ENCODE measurements around the gene BTBD3. TPM values are rescaled to one million over a fixed set of nuclear protein-coding genes. Genes with fewer than 3 reads are reported as not detected.

Gene BTBD3
- total RNA-seq, 1 experiment from 2014 or later, result 38.5 TPM

DNA sequence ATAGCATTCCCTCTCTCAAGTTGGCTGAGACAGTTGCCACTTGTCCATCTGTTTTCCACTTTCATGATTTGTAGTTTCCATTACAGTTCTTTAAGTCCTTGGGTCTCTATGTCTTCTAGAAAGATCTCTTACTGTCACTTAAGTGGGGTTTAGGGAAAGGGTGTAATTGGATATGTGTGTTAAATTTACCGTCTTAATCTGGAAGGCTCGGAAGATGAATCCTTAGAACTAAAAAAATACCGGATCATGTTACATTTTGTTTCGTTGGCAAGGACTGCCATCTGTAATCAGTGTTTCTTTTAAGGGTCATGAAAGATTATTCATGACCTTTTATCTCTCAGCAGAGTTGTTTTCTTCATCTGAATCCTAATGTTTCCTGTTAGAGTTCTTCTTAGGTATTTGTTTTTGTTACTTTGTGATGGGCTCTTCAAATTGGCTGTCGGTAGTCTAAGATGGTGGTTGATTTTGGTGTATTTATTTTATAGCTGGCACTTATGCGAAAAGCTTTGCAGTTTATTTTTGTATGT lies 21.8 kb upstream of the BTBD3 start:
- no peaks in the 10 kb centered on the region for H3K9me3 Mint-ChIP-seq
- TF ChIP-seq ARID4B (CRISPR knock-in tag; IDR thresholded peaks at IDR 0.05; ENCODE audit: borderline replicate concordance), result no peak
- no peak for TF ChIP-seq FOXP4 (CRISPR knock-in tag; IDR thresholded peaks at IDR 0.05)
- DNase-seq (ENCODE audit: low spot score), result no peak
- no peak overlapping the region for H3K4me3 Mint-ChIP-seq
- H3K27me3 Mint-ChIP-seq (ENCODE audit: low read depth), result no peaks in the 10 kb centered on the region
- no peaks in the 10 kb centered on the region for H3K36me3 Mint-ChIP-seq
- peak overlapping the region; percentile 3; the same call in 1 of the 2 replicates for H3K27ac Mint-ChIP-seq
- ChIA-PET POLR2A (no interaction called here), CTCF (no interaction called here)
- H3K4me1 Mint-ChIP-seq, result peaks cover 54% of the 10 kb centered on the region
- ATAC-seq, result no peak

- ATAC-seq (peak; percentile 62), DNase-seq (ENCODE audit: low spot score) (no peak)
- no peaks in the 10 kb centered on the region for H3K9me3 Mint-ChIP-seq
- no peak overlapping the region; the same call in 1 of the 2 replicates for H3K27ac Mint-ChIP-seq
- POLR2A ChIA-PET, result no interaction called here
- no peak for TF ChIP-seq NR2C2 (CRISPR knock-in tag; IDR thresholded peaks at IDR 0.05)
- no peak for TF ChIP-seq GTF2I (CRISPR knock-in tag; conservative IDR thresholded peaks at IDR 0.05)
- no peak for TF ChIP-seq TEAD4 (CRISPR knock-in tag; IDR thresholded peaks at IDR 0.05)
- no peak for TF ChIP-seq ETV6 (CRISPR knock-in tag; IDR thresholded peaks at IDR 0.05)
- TF ChIP-seq ZNF121 (CRISPR knock-in tag; IDR thresholded peaks at IDR 0.05), result no peak
- no peak for TF ChIP-seq NFATC4 (CRISPR knock-in tag; IDR thresholded peaks at IDR 0.05)
- TF ChIP-seq ZNF232 (CRISPR knock-in tag; IDR thresholded peaks at IDR 0.05), result no peak
- no peak for TF ChIP-seq HMGA2 (CRISPR knock-in tag; IDR thresholded peaks at IDR 0.05)
- TF ChIP-seq FOXJ3 (CRISPR knock-in tag; IDR thresholded peaks at IDR 0.05; ENCODE audit: borderline replicate concordance), result no peak
- H3K27me3 Mint-ChIP-seq (ENCODE audit: low read depth), result no peaks in the 10 kb centered on the region
- H3K4me3 Mint-ChIP-seq, result no peak overlapping the region
- CTCF ChIA-PET, result interaction anchor here (0.6 to 2.4 kb wide), 3 partner anchors 12 to 86 kb away, joined by 3 to 9 read pairs (median 4); no protein-coding TSS in a partner anchor
- H3K36me3 Mint-ChIP-seq, result peaks cover 6% of the 10 kb centered on the region
- H3K4me1 Mint-ChIP-seq, result peaks cover 45% of the 10 kb centered on the region
Observed at GRCh38 chr20:11901127-11901526, 16.6 kb upstream of the BTBD3 start.

DNA sequence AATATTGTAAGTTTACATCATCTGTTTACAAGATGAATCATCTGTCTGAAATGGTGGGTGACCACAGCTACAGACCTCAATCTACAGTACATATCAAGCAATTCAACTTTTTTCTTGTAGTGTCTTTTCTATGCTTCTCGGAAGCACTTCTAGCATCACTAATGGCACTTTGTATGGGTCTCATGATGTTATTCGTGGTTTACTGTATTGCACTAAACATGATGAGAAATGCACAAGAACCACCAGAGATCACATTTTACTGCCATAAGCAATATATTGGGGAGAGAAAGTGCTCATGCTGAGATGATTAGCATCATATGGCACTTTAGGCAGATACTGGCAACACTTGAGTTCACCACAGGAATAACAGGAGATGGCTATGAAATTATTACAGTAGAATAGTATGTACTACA lies 15.4 kb upstream of the BTBD3 start:
- DNase-seq (ENCODE audit: low spot score) (no peak), ATAC-seq (no peak)
- ChIA-PET POLR2A (no interaction called here), CTCF (interaction anchor here (2.4 kb wide), 1 partner anchor 11 kb away, joined by 9 read pairs; no protein-coding TSS in a partner anchor)
- Mint-ChIP-seq H3K27me3 (ENCODE audit: low read depth) (no peaks in the 10 kb centered on the region), H3K36me3 (peaks cover 6% of the 10 kb centered on the region), H3K27ac (no peak overlapping the region), H3K9me3 (no peaks in the 10 kb centered on the region; the same call in 1 of the 2 replicates), H3K4me3 (no peak overlapping the region), H3K4me1 (peaks cover 38% of the 10 kb centered on the region)
- TF ChIP-seq ZNF121 (CRISPR knock-in tag; IDR thresholded peaks at IDR 0.05), result no peak
- no peak for TF ChIP-seq ZNF512 (CRISPR knock-in tag; IDR thresholded peaks at IDR 0.05; ENCODE audit: borderline replicate concordance)
- no peak for TF ChIP-seq NFYB (CRISPR knock-in tag; conservative IDR thresholded peaks at IDR 0.05; ENCODE audit: low read depth)
- no peak for TF ChIP-seq ZSCAN18 (CRISPR knock-in tag; IDR thresholded peaks at IDR 0.05)
- TF ChIP-seq TEAD1 (CRISPR knock-in tag; IDR thresholded peaks at IDR 0.05), result no peak
- TF ChIP-seq, protein P1, sequence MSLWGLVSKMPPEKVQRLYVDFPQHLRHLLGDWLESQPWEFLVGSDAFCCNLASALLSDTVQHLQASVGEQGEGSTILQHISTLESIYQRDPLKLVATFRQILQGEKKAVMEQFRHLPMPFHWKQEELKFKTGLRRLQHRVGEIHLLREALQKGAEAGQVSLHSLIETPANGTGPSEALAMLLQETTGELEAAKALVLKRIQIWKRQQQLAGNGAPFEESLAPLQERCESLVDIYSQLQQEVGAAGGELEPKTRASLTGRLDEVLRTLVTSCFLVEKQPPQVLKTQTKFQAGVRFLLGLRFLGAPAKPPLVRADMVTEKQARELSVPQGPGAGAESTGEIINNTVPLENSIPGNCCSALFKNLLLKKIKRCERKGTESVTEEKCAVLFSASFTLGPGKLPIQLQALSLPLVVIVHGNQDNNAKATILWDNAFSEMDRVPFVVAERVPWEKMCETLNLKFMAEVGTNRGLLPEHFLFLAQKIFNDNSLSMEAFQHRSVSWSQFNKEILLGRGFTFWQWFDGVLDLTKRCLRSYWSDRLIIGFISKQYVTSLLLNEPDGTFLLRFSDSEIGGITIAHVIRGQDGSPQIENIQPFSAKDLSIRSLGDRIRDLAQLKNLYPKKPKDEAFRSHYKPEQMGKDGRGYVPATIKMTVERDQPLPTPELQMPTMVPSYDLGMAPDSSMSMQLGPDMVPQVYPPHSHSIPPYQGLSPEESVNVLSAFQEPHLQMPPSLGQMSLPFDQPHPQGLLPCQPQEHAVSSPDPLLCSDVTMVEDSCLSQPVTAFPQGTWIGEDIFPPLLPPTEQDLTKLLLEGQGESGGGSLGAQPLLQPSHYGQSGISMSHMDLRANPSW (CRISPR knock-in tag; conservative IDR thresholded peaks at IDR 0.05; ENCODE audit: low read depth), result no peak
- no peak for TF ChIP-seq ELF4 (CRISPR knock-in tag; IDR thresholded peaks at IDR 0.05; ENCODE audit: low read depth)
